ENCODE results near the gene TMEM217. TPM values are rescaled to one million over a fixed set of nuclear protein-coding genes. Genes with fewer than 3 reads are reported as not detected.
A peak's percentile ranks its signal among the peaks of the same experiment; 100 is the strongest.

TMEM217 gene
- total RNA-seq, 2 donors from 2014 or later, result 0.50 to 7.3 TPM

- no peak for DNase-seq (ENCODE audit: low spot score)
- intact Hi-C loops (cut with DNase I), result no loop called here
These were observed 25.4 kb downstream of the TMEM217 start for GRCh38 chr6:37232430-37233017.

GRCh38 chr6:37230104-37230503 is 27.8 kb downstream of the TMEM217 start:
- no peak for TF ChIP-seq POLR2A (IDR thresholded peaks at IDR 0.05)
- Histone ChIP-seq H3K4me1 (replicated peaks) (no peaks in the 10 kb centered on the region), H3K27me3 (replicated peaks; ENCODE audit: insufficient read depth) (no peaks in the 10 kb centered on the region), H3K36me3 (no peaks in the 10 kb centered on the region), H3K4me3 (no peak overlapping the region), H3K9me3 (no peaks in the 10 kb centered on the region), H3K27ac (no peak overlapping the region)
- no peak for DNase-seq (ENCODE audit: low spot score)
- intact Hi-C loops (cut with DNase I), result no loop called here
- 85% methylated on average over 6 of the region's 6 CpGs for WGBS

More at GRCh38 chr6:37232430-37233017, 25.4 kb downstream of the TMEM217 start:
- no peaks in the 10 kb centered on the region for H3K9me3 ChIP-seq
- TF ChIP-seq POLR2A (IDR thresholded peaks at IDR 0.05) (no peak), CTCF (IDR thresholded peaks at IDR 0.05) (no peak), POLR2AphosphoS5 (IDR thresholded peaks at IDR 0.05) (no peak)
- no peaks in the 10 kb centered on the region for H3K4me1 ChIP-seq (replicated peaks)
- H3K27me3 ChIP-seq (replicated peaks; ENCODE audit: insufficient read depth), result no peaks in the 10 kb centered on the region
- WGBS, result 71% methylated on average over 5 of the region's 5 CpGs
- H3K27ac ChIP-seq, result no peak overlapping the region
- H3K36me3 ChIP-seq, result no peaks in the 10 kb centered on the region
- H3K4me3 ChIP-seq, result no peak overlapping the region

- H3K4me3 ChIP-seq, result no peak overlapping the region
- no peaks in the 10 kb centered on the region for H3K27me3 ChIP-seq (replicated peaks; ENCODE audit: insufficient read depth)
- TF ChIP-seq POLR2A (IDR thresholded peaks at IDR 0.05), result no peak
- no peaks in the 10 kb centered on the region for H3K36me3 ChIP-seq
- no peak overlapping the region for H3K27ac ChIP-seq
- WGBS, result 71% methylated on average over 5 of the region's 5 CpGs
- H3K9me3 ChIP-seq, result no peaks in the 10 kb centered on the region
- intact Hi-C loops (cut with DNase I), result no loop called here
- H3K4me1 ChIP-seq (replicated peaks), result no peaks in the 10 kb centered on the region
- DNase-seq (ENCODE audit: low spot score), result no peak
These were observed 32.4 kb downstream of the TMEM217 start for GRCh38 chr6:37225350-37226169.

GRCh38 chr6:37222992-37223391 is 35.0 kb downstream of the TMEM217 start:
- intact Hi-C loops (cut with DNase I), result no loop called here
- TF ChIP-seq CTCF (IDR thresholded peaks at IDR 0.05) (no peak), POLR2AphosphoS5 (IDR thresholded peaks at IDR 0.05) (no peak), POLR2A (IDR thresholded peaks at IDR 0.05) (no peak)
- H3K36me3 ChIP-seq, result no peaks in the 10 kb centered on the region
- H3K27me3 ChIP-seq (replicated peaks; ENCODE audit: insufficient read depth), result no peaks in the 10 kb centered on the region
- no peaks in the 10 kb centered on the region for H3K9me3 ChIP-seq
- peak overlapping the region; percentile 38 to 41 for H3K27ac ChIP-seq
- H3K4me3 ChIP-seq, result peak overlapping the region; percentile 48 to 51
- H3K4me1 ChIP-seq (replicated peaks), result no peaks in the 10 kb centered on the region
- DNase-seq (ENCODE audit: low spot score), result no peak

- H3K4me3 ChIP-seq, result peak overlapping the region; percentile 48 to 51
- H3K27ac ChIP-seq, result peak overlapping the region; percentile 38 to 41
- no peaks in the 10 kb centered on the region for H3K4me1 ChIP-seq (replicated peaks)
- peak; percentile 84 for DNase-seq (ENCODE audit: low spot score)
- H3K36me3 ChIP-seq, result no peaks in the 10 kb centered on the region
- TF ChIP-seq POLR2AphosphoS5 (IDR thresholded peaks at IDR 0.05) (peak; percentile 78), POLR2A (IDR thresholded peaks at IDR 0.05) (peak; percentile 61), CTCF (IDR thresholded peaks at IDR 0.05) (peak in 1 of 4 experiments; percentile 7)
- H3K9me3 ChIP-seq, result no peaks in the 10 kb centered on the region
- under 1% methylated on average over 27 of the region's 39 CpGs for WGBS
- H3K27me3 ChIP-seq (replicated peaks; ENCODE audit: insufficient read depth), result no peaks in the 10 kb centered on the region
- intact Hi-C loops (cut with DNase I), result no loop called here
These were observed 35.6 kb downstream of the TMEM217 start for GRCh38 chr6:37222125-37222967.
